ENCODE results near the gene SSTR4.

Gene SSTR4

DNA sequence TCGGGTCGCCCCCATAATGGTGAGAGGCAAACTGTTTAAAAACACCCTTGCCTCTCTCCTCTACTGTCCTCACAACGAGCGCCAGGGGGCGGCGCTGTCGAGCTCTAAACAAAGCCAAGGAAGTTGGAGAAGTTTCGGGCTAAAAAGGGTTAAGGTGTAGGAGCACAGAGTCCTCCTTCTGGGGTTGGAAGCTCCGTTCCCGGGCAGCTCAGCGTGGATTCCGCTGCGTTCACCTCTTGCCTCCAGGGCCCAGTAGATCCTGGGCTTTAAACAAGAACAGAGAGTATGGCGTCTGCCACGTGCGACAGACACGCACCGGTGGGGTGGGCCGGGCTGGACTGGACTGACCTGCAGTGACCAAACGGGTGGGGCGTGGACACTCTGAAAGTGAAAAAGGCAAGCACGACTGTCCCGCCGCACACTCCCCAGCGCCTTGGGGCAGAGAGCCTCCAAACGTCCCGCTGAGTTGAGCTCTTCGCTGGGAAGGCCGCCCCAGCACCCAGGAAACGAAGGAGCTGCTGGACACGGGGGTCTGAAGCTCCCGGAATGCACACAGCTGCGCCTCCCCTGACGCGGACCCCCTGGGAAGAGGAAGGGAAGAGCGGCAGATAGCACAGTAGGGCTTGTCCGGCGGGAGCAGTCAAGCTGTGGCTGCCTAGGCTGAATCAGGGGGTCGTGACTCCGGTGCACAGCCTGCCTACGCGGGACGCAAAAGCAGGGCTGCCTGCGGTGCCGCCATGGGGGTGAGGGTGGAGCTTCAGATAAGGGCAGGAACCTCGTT, 15.9 kb downstream of the SSTR4 start:
- DNase-seq (ENCODE audit: low read depth): peak; percentile 87
- TF ChIP-seq, protein P1, sequence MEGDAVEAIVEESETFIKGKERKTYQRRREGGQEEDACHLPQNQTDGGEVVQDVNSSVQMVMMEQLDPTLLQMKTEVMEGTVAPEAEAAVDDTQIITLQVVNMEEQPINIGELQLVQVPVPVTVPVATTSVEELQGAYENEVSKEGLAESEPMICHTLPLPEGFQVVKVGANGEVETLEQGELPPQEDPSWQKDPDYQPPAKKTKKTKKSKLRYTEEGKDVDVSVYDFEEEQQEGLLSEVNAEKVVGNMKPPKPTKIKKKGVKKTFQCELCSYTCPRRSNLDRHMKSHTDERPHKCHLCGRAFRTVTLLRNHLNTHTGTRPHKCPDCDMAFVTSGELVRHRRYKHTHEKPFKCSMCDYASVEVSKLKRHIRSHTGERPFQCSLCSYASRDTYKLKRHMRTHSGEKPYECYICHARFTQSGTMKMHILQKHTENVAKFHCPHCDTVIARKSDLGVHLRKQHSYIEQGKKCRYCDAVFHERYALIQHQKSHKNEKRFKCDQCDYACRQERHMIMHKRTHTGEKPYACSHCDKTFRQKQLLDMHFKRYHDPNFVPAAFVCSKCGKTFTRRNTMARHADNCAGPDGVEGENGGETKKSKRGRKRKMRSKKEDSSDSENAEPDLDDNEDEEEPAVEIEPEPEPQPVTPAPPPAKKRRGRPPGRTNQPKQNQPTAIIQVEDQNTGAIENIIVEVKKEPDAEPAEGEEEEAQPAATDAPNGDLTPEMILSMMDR (conservative IDR thresholded peaks at IDR 0.05; ENCODE audit: control insufficient read depth, insufficient read depth, low read depth, low read length): peak; percentile 83
- H3K4me3 ChIP-seq (ENCODE audit: control insufficient read depth, low read depth, low read length): peak overlapping the region; percentile 47

GRCh38 chr20:23052904-23053303, 17.8 kb downstream of the SSTR4 start:
- no peak for DNase-seq (ENCODE audit: low read depth)
- TF ChIP-seq, protein P1 (conservative IDR thresholded peaks at IDR 0.05; ENCODE audit: control insufficient read depth, insufficient read depth, low read depth, low read length): no peak

DNA sequence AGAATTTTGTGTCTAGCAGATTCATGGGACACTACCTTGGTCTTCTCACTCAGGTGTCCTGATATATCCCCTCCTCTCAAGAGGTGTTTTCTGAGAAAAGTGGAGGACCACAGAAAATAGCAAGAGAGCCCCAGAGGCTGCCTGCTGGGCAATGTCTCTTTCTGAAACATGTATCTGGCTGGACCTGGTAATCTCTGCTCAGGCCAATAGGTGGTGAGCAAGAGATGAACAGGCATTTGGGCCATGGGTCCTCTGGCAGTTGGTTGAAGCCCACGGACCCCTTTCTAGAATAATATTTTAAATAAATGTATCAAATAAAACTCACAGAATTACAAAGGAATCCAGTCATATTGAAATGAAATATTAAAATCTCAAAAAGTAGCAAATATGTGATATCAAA, 23.1 kb downstream of the SSTR4 start:
- H3K4me3 ChIP-seq (ENCODE audit: control insufficient read depth, low read depth, low read length): no peak overlapping the region
- TF ChIP-seq, protein P1 (conservative IDR thresholded peaks at IDR 0.05; ENCODE audit: control insufficient read depth, insufficient read depth, low read depth, low read length): peak; percentile 22
- no peak for DNase-seq (ENCODE audit: low read depth)

More at GRCh38 chr20:23052904-23053303, 17.8 kb downstream of the SSTR4 start:
- H3K4me3 ChIP-seq (ENCODE audit: control insufficient read depth, low read depth, low read length): no peak overlapping the region

- H3K4me3 ChIP-seq (ENCODE audit: control insufficient read depth, low read depth, low read length): no peak overlapping the region
- DNase-seq (ENCODE audit: low read depth): no peak
- TF ChIP-seq, protein P1 (conservative IDR thresholded peaks at IDR 0.05; ENCODE audit: control insufficient read depth, insufficient read depth, low read depth, low read length): no peak
These were observed 23.9 kb downstream of the SSTR4 start for GRCh38 chr20:23059001-23059400.

DNA sequence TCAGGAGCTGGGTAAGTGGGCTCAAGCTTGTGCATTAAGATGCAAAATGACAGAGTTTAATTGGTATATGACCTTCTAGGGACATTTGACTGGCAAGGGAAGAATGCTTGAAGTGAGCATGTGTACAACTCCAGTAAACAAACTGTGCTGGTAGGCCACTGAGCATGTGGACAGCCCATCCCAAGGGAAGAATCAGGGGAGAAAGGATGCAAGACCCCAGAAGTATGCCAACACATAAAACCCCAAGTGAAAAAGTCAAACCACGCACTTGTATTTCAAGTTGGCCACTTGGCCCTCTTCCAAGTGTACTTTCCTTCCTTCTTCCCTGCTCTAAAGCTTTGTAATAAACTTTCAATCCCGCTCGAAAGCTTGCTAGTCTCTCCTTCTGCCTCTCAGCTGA, 24.7 kb downstream of the SSTR4 start:
- no peak overlapping the region for H3K4me3 ChIP-seq (ENCODE audit: control insufficient read depth, low read depth, low read length)
- TF ChIP-seq, protein P1 (conservative IDR thresholded peaks at IDR 0.05; ENCODE audit: control insufficient read depth, insufficient read depth, low read depth, low read length): no peak
- DNase-seq (ENCODE audit: low read depth): no peak

- TF ChIP-seq, protein P1 (conservative IDR thresholded peaks at IDR 0.05; ENCODE audit: control insufficient read depth, insufficient read depth, low read depth, low read length): no peak
These were observed 25.5 kb downstream of the SSTR4 start for GRCh38 chr20:23060629-23061028.

More at GRCh38 chr20:23060629-23061028, 25.5 kb downstream of the SSTR4 start:
- no peak for DNase-seq (ENCODE audit: low read depth)
- H3K4me3 ChIP-seq (ENCODE audit: control insufficient read depth, low read depth, low read length): no peak overlapping the region
